HFF-Myc (cell line): Measurements from ENCODE around the gene IL1R1.

ENCODE experiments used
- DNase-seq: peaks from one replicate; pipeline ENCODE4 v3.0.0-alpha.2; 2011; ENCODE audit warnings: low read depth; ENCODE audit errors: extremely low read depth
- H3K4me3 ChIP-seq: replicated peaks from 2 replicates; pipeline ENCODE4 v1.5.1; 2011; ENCODE audit warnings: low read depth, mild to moderate bottlenecking, control low read depth, low read length
- TF ChIP-seq, protein P1 (sequence below): IDR thresholded peaks from 2 replicates; pipeline ENCODE4 v1.5.1; 2012; ENCODE audit warnings: mild to moderate bottlenecking, low read depth, low read length, control low read depth; ENCODE audit errors: missing control alignments

IL1R1 gene

DNA sequence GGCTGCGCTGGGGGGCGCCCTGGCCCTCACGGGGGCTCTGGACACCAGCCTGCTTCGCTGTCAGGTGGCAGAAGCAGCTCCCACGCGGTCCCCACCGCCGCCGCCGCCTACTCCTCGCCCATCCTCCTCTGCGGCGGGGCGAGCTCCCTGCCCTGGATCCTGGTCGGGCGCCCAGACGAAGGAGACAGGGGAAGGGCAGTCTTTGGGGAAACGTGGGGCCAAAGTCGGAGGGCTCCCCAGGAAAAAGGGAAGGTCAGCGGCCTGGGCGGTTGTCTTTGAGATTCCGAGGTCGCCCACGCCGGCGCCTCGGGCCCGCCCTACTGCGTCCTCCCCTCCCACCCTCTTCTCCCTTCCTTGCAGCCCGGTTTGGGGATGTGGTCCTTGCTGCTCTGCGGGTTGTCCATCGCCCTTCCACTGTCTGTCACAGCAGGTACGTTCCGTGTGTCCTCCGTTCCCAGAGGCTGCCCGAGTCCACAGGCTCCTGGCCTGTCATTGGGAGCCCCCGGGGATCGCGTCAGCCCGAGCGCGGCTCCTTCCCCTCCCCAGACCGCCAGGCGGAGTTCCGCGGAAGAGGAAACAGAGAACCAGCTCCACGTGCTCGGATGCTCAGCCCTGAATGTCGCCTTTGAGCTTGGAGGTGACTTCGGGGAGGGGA, 45.1 kb downstream of the IL1R1 start:
- TF ChIP-seq, protein P1, sequence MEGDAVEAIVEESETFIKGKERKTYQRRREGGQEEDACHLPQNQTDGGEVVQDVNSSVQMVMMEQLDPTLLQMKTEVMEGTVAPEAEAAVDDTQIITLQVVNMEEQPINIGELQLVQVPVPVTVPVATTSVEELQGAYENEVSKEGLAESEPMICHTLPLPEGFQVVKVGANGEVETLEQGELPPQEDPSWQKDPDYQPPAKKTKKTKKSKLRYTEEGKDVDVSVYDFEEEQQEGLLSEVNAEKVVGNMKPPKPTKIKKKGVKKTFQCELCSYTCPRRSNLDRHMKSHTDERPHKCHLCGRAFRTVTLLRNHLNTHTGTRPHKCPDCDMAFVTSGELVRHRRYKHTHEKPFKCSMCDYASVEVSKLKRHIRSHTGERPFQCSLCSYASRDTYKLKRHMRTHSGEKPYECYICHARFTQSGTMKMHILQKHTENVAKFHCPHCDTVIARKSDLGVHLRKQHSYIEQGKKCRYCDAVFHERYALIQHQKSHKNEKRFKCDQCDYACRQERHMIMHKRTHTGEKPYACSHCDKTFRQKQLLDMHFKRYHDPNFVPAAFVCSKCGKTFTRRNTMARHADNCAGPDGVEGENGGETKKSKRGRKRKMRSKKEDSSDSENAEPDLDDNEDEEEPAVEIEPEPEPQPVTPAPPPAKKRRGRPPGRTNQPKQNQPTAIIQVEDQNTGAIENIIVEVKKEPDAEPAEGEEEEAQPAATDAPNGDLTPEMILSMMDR, result no peak
- DNase-seq, result no peak
- H3K4me3 ChIP-seq, result 0 out of 2 replicates have a peak overlapping the region, but pooled peaks have one; percentile 0

DNA sequence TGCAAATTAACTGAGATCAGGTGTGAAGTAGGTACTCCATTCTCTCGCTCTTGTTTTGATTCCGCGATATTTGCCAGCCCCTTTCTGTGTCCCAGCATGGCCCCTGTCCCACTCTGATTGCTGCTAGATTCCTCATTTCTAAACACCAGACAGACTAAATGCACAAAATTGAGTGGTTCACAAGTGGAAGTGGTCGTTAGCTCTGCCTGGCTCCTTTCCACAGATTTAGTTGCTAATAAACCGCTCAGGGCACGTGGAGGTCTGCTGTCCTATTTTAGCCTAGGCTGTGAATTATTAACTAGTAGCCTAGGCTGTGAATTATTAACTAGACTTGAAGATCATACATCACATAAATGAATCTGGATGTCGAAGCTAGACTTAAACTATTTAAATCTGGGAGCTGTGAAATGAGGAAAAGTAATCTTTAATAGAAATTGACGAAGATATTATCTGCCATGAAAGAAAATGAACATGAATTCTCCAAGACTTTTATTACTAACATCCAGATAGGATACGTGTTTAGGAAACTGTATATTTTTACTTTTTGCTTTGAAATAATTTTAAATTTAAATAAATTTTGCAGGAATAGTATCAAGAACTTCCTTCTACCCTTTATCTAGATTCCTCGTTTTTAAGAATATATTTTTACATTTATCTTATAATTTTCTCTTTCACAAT, 48.0 kb downstream of the IL1R1 start:
- no peak overlapping the region for H3K4me3 ChIP-seq
- DNase-seq, result no peak
- TF ChIP-seq, protein P1, result no peak

DNA sequence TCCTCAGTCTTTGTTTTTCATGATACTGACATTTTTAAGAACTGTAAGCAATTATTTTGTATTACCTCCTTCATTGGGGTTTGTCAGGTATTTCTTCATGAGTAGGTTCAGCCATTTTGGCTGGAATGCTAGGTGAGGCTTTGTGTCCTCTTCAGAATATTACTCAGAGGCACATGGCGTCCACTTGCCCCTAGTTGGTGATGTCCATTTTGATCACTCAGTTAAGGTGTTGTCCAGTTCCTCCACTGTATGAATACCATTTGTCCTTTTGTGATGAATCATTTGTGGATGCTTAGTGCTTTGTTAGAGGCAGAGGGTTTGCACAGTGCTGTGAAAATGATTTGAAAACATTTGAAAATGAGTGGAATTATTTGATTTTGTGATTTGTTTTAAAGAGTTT, 49.0 kb downstream of the IL1R1 start:
- DNase-seq, result no peak
- TF ChIP-seq, protein P1, result no peak
- no peak overlapping the region for H3K4me3 ChIP-seq

DNA sequence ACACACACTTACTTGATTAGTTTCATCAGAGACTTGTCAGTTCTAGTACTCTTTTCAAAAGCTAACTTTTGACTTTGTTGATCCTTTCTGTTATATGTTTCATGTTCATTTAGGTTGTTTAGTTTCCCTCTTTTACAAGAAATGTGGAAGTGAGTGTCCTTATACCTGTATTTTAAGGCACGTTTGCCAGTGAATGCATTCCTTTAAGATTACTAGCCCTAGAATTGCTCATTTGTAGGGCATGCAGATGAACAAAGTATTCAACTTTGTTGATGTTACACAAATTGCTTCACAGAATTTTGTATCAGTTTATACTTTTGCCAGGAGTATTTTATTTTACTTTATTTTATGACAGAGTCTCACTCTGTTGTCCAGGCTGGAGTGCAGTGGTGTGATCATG, 50.5 kb downstream of the IL1R1 start:
- TF ChIP-seq, protein P1, result no peak
- H3K4me3 ChIP-seq, result no peak overlapping the region
- DNase-seq, result no peak

DNA sequence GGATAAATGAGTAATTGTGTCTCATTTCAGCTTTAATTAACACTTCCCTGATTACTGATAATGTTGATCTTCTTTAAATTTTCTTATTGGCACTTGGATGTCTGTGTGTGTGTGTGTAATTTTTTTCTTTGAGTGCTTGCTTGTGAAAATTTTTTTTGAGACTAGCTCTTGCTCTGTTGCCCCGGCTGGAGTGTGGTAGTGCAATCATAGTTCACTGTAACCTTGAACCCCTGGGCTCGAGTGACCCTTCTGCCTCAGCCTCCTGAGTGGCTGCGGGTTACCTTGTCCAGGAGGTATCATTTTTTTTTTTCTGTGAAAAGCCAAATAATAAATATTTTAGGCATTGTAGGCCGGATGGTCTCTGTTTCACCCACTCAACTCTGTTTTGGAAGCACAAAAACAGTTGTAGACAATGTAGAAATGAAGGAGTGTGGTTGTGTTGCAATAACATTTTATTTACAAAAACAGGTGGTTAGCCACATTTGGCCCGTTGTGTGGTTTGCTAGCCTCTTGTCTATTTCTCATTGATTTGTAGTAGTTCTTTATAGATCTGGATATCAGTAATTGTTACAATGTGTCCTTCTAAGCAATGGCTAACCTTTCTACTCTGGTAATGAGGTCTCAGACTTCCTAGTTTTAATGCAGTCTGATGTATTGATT, 52.2 kb downstream of the IL1R1 start:
- no peak for DNase-seq
- H3K4me3 ChIP-seq, result no peak overlapping the region
- TF ChIP-seq, protein P1, result no peak

DNA sequence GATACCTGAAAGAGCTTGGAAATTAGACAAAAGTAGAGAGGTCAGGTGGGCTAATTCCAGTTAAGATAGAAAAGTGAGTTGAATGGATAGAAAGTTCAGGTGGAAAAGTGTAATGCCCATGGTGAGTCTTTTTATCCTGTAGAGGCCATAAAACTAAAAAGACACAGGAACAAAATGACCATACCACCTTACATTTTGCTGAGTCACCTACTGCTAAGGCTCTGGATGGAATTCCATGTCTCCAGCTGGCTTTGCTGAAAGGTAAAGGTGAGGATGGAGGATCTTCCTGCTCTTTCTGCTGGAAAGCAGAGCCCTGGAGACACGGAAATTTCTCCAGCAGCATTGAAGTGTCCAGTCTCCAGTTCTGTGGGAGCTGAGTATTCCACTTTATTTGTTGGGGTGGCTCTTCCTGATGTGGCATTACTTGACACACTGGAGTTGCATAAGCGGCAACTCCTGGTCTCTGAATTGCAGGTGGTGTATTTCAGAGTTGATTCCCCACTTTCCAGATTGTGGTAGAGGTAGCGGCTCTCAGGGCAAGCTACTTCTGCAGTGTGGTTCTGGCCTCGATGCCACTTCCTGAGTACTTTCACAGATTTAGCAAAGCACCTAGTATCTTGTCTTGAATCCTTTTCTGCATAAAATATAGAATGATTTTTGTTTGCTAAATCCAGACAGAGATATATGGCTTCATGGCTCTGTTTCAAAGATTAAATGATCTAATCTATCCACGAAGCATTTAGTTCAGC, 55.0 kb downstream of the IL1R1 start:
- TF ChIP-seq, protein P1, result no peak
- DNase-seq, result no peak
- H3K4me3 ChIP-seq, result no peak overlapping the region
